HL-60/S4 treated with phorbol 12-myristate 13-acetate at 8.2 ng/mL for 4 days and 3 days (cell line): ENCODE measurements around the gene VAMP3.

Source experiments
- in situ Hi-C: fragments of 300-500 bp; cut with MboI; formaldehyde crosslinking; loops from 2 replicates; pipeline ENCODE4 v1.15.0; 2022; ENCODE audit warnings: low sequenced_read_pairs

The VAMP3 gene

GRCh38 chr1:7810395-7810794 is 39.3 kb downstream of the VAMP3 start:
- in situ Hi-C loops: no loop called here

- in situ Hi-C loops: no loop called here
These were observed 40.4 kb downstream of the VAMP3 start for GRCh38 chr1:7811476-7811875.

- in situ Hi-C loops: no loop called here
These were observed 42.7 kb downstream of the VAMP3 start for GRCh38 chr1:7813677-7814373.

- in situ Hi-C loops: no loop called here
These were observed 50.2 kb downstream of the VAMP3 start for GRCh38 chr1:7821282-7821681.

- in situ Hi-C loops: no loop called here
These were observed 53.6 kb downstream of the VAMP3 start for GRCh38 chr1:7824701-7825100.

GRCh38 chr1:7826363-7826762 is 55.3 kb downstream of the VAMP3 start:
- in situ Hi-C loops: no loop called here

- in situ Hi-C loops: no loop called here
These were observed 56.2 kb downstream of the VAMP3 start for GRCh38 chr1:7827126-7827955.
